HG03378 (cell line): ENCODE measurements around the gene BCAS4.
"Not testable (repeated sequence)": the region's sequence is repeated elsewhere in the genome, so short reads cannot be mapped to it uniquely, and the experiment has no call there.

Source experiments
- ATAC-seq: cut with Tn5 transposase; IDR thresholded peaks from one replicate; pipeline ENCODE4 v1.9.1; 2021; ENCODE audit warnings: mild to moderate bottlenecking, moderate library complexity; ENCODE audit not compliant: unreplicated experiment

The BCAS4 gene

GRCh38 chr20:50794846-50795634 lies at the start of gene BCAS4:
TSS of gene BCAS4 (plus strand) at chr20:50795061. CDS start at chr20:50795084, 23 bp downstream.
- ATAC-seq = no peak

GRCh38 chr20:50745634-50746137 lies 49.2 kb upstream of the BCAS4 start:
- no peak for ATAC-seq

- ATAC-seq = no peak
Measured at GRCh38 chr20:50746138-50746940, 48.5 kb upstream of the BCAS4 start.

GRCh38 chr20:50747275-50747674 lies 47.6 kb upstream of the BCAS4 start:
- ATAC-seq = no peak

GRCh38 chr20:50750145-50750671 lies 44.7 kb upstream of the BCAS4 start:
- no peak for ATAC-seq

- no peak for ATAC-seq
Measured at GRCh38 chr20:50753152-50753551, 41.7 kb upstream of the BCAS4 start.

GRCh38 chr20:50754420-50754819 lies 40.4 kb upstream of the BCAS4 start:
- ATAC-seq = no peak

GRCh38 chr20:50756447-50756846 lies 38.4 kb upstream of the BCAS4 start:
- ATAC-seq = no peak

- no peak for ATAC-seq
Measured at GRCh38 chr20:50758469-50758868, 36.4 kb upstream of the BCAS4 start.

- no peak for ATAC-seq
Measured at GRCh38 chr20:50758992-50759391, 35.9 kb upstream of the BCAS4 start.

- ATAC-seq = no peak
Measured at GRCh38 chr20:50759678-50760077, 35.2 kb upstream of the BCAS4 start.

GRCh38 chr20:50762045-50762422 lies 32.8 kb upstream of the BCAS4 start:
- ATAC-seq = no peak

- ATAC-seq = no peak
Measured at GRCh38 chr20:50762435-50763220, 32.2 kb upstream of the BCAS4 start.

GRCh38 chr20:50763550-50764458 lies 31.1 kb upstream of the BCAS4 start:
- ATAC-seq = not testable (repeated sequence)

- not testable (repeated sequence) for ATAC-seq
Measured at GRCh38 chr20:50765251-50765650, 29.6 kb upstream of the BCAS4 start.

GRCh38 chr20:50765674-50766073 lies 29.2 kb upstream of the BCAS4 start:
- no peak for ATAC-seq

GRCh38 chr20:50766955-50767809 lies 27.7 kb upstream of the BCAS4 start:
- not testable (repeated sequence) for ATAC-seq

GRCh38 chr20:50768991-50769390 lies 25.9 kb upstream of the BCAS4 start:
- ATAC-seq = not testable (repeated sequence)

- ATAC-seq = not testable (repeated sequence)
Measured at GRCh38 chr20:50769551-50770085, 25.2 kb upstream of the BCAS4 start.
